ENCODE results near the gene KIF1A.

DNA sequence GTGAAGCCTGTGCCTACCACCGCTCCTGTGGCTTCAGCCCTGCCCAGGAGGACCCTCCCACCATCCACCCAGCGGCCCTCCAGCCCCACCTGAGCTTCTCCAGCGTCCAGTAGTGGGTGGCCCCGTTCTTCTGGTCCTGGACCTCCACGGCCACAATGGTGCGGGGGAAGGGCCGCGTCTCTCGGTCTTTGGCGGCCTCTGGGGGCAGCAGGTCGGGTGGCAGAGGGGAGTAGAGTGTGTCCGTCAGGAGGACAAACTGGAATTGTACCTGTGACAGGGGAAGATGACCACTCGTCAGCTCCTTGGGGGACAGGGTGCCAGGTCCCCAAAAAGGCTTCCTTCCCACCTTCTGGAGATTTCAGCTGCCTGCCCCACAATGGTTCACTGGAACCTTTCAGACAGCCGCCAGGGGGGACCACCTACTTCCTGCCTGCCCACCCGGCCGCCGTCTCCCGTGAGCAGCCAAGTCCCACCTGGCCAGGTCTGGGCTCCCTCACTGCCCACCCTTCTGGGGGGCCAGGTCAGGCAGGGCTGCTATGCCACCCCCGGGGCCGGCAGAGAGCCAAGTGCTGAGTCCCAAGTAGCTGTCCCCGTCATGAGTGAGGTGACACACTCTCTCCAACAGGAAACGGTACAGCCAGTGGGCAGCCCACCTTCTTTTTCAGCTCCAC is 59.3 kb downstream of the KIF1A start:
- TF ChIP-seq, protein P1, sequence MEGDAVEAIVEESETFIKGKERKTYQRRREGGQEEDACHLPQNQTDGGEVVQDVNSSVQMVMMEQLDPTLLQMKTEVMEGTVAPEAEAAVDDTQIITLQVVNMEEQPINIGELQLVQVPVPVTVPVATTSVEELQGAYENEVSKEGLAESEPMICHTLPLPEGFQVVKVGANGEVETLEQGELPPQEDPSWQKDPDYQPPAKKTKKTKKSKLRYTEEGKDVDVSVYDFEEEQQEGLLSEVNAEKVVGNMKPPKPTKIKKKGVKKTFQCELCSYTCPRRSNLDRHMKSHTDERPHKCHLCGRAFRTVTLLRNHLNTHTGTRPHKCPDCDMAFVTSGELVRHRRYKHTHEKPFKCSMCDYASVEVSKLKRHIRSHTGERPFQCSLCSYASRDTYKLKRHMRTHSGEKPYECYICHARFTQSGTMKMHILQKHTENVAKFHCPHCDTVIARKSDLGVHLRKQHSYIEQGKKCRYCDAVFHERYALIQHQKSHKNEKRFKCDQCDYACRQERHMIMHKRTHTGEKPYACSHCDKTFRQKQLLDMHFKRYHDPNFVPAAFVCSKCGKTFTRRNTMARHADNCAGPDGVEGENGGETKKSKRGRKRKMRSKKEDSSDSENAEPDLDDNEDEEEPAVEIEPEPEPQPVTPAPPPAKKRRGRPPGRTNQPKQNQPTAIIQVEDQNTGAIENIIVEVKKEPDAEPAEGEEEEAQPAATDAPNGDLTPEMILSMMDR (IDR thresholded peaks at IDR 0.05) = no peak
- TF ChIP-seq POLR2AphosphoS5 (IDR thresholded peaks at IDR 0.05) (no peak), EP300 (IDR thresholded peaks at IDR 0.05) (no peak)

Data from suprapubic skin (tissue), 4 donors.